Peyer's patch (tissue), 4 donors: ENCODE data around the gene GSTO2. TPM values are rescaled to one million over a fixed set of nuclear protein-coding genes. Genes with fewer than 3 reads are reported as not detected.
A peak's percentile ranks its signal among the peaks of the same experiment; 100 is the strongest.

Experiments used
- DNase-seq, 3 donors: peaks; one replicate each; pipeline ENCODE4 v3.0.0-alpha.2; 2017 to 2019
- H3K27ac ChIP-seq, 4 donors: fragments of 200-600 bp; sonication (generic); one replicate each; pipeline ENCODE4 v1.5.1; 2016 to 2019
- H3K27me3 ChIP-seq, 2 donors: fragments of 200-600 bp; sonication (generic); one replicate each; pipeline ENCODE4 v1.5.1; 2019
- H3K36me3 ChIP-seq, 3 donors: fragments of 200-600 bp; sonication (generic); one replicate each; pipeline ENCODE4 v1.5.1; 2016 to 2019
- H3K4me1 ChIP-seq, 4 donors: fragments of 200-600 bp; sonication (generic); one replicate each; pipeline ENCODE4 v1.5.1; 2016 to 2019
- H3K4me3 ChIP-seq, 4 donors: fragments of 200-600 bp; sonication (generic); 1 replicate in 3 of 4; 2 replicates in 1 of 4; pipeline ENCODE4 v1.5.1; 2016 to 2019; ENCODE audit warnings: mild to moderate bottlenecking in 1 of 4
- H3K9me3 ChIP-seq, 4 donors: fragments of 200-600 bp; sonication (generic); one replicate each; pipeline ENCODE4 v1.5.1; 2016 to 2019; ENCODE audit warnings: mild to moderate bottlenecking in 1 of 4
- POLR2A ChIP-seq, 2 donors: fragments of 450-650 bp; IDR thresholded peaks; one replicate each; pipeline ENCODE4 v1.5.1; 2017; ENCODE audit warnings: antibody characterized with exemption in 2 of 2, mild to moderate bottlenecking in 2 of 2, moderate library complexity in 2 of 2
- total RNA-seq, 4 donors: library from RNA; depleted of rRNA; stranded (reverse); fragments of >200 nt; gene quantifications; one replicate each; pipeline ENCODE4 v1.1.0, GENCODE V29; 2016
- TF ChIP-seq, protein P1 (sequence below), 6 experiments: fragments of 450-650 bp in 4 of 6; fragments of 200-600 bp in 2 of 6; sonication (generic) in 1 of 6; IDR thresholded peaks; one replicate each; pipeline ENCODE4 v1.5.1; 2017 to 2019; ENCODE audit warnings: antibody characterized with exemption in 6 of 6, mild to moderate bottlenecking in 3 of 6, moderate library complexity in 1 of 6

GSTO2 gene
- total RNA-seq, 4 donors from 2014 or later = 9.1 to 15.5 (median 13.7) TPM

DNA sequence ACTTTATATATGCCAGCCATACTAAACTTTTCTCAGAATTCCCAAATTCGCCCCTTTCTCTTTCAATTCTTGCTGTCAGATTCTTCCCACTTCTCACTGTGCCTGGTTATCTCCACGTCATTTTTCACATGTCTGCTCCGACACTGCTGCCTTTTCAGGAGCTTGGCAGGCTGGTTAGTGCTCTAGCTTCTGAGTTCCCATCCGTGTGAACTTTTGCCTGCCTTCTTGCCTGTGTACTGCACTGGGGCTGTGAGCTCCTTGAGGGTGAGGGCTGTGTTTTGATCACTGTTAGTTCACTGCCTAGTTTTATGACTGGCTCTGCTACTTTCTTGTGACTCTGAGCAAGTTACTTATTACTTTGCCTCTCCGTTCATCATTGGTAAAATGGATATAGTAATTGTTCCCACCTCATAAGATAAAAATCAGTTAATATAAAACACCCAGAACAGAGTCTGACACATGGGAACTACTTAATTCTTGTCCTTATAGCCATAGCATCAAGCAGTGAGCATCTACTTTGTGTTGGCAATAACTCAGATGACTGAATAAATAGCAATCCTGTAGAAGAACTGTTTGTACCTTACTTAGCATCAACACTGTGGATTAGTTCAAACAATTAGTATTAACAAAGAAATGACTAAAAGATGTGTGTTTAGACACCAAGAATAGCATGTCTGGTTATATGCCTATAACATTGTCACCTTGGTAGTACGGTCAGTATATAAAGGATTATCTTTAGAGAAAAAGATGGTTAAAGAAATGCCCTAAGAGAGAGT, 8.8 kb upstream of the GSTO2 start:
- no peaks in the 10 kb centered on the region for H3K9me3 ChIP-seq
- H3K27me3 ChIP-seq = no peaks in the 10 kb centered on the region
- TF ChIP-seq, protein P1, sequence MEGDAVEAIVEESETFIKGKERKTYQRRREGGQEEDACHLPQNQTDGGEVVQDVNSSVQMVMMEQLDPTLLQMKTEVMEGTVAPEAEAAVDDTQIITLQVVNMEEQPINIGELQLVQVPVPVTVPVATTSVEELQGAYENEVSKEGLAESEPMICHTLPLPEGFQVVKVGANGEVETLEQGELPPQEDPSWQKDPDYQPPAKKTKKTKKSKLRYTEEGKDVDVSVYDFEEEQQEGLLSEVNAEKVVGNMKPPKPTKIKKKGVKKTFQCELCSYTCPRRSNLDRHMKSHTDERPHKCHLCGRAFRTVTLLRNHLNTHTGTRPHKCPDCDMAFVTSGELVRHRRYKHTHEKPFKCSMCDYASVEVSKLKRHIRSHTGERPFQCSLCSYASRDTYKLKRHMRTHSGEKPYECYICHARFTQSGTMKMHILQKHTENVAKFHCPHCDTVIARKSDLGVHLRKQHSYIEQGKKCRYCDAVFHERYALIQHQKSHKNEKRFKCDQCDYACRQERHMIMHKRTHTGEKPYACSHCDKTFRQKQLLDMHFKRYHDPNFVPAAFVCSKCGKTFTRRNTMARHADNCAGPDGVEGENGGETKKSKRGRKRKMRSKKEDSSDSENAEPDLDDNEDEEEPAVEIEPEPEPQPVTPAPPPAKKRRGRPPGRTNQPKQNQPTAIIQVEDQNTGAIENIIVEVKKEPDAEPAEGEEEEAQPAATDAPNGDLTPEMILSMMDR (IDR thresholded peaks at IDR 0.05) = no peak
- no peak for TF ChIP-seq POLR2A (IDR thresholded peaks at IDR 0.05)
- no peak for DNase-seq
- H3K4me1 ChIP-seq = peaks cover 0 to 44% (median 7%) of the 10 kb centered on the region in 4 donors
- peak overlapping the region in 3 of 4 donors; percentile 25 to 54 (median 41) for H3K27ac ChIP-seq
- H3K4me3 ChIP-seq = no peak overlapping the region
- H3K36me3 ChIP-seq = peaks cover 0 to 67% (median 0%) of the 10 kb centered on the region in 3 donors

DNA sequence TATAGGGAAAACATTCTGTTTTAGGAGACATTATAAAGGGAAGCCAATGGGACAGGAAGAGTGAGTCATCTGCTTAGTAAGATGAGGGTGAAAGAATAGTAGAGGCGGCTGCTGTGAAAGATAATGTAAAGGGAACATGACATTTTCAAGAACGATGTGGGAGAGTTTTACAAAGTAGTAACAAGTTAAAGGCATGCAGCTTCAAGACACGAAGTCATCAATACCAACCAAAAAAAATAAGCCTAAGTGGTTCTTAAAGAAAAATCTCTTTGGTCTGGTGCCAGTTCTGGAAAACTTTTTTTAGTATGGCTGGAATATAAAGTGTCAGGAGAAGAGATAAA, 8.2 kb upstream of the GSTO2 start:
- H3K4me1 ChIP-seq = peaks cover 0 to 44% (median 7%) of the 10 kb centered on the region in 4 donors
- no peak overlapping the region for H3K4me3 ChIP-seq
- DNase-seq = no peak
- TF ChIP-seq, protein P1 (IDR thresholded peaks at IDR 0.05) = no peak
- no peak for TF ChIP-seq POLR2A (IDR thresholded peaks at IDR 0.05)
- H3K27me3 ChIP-seq = no peaks in the 10 kb centered on the region
- H3K36me3 ChIP-seq = peaks cover 0 to 73% (median 0%) of the 10 kb centered on the region in 3 donors
- H3K27ac ChIP-seq = peak overlapping the region in 3 of 4 donors; percentile 25 to 54 (median 41)
- no peaks in the 10 kb centered on the region for H3K9me3 ChIP-seq

DNA sequence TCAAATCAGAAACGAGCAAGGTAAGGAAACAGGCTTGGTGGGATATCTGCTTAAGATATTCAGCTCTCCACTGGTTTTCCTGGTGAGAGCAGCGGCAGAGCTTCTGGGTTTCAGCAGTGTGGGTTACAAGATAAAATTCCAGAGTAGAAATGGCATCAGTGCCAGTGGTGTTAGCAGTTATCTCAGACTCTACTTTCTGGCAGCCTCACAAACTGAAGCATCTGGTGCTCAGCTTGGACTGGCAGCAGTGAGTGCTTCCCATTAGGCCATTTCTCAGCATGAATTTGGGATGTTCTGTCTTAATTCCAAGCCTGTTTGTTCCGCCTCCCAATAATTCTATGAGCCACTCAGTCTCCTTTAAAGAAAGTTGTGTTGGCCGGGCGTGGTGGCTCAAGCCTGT, 6.9 kb upstream of the GSTO2 start:
- Histone ChIP-seq H3K4me3 (no peak overlapping the region), H3K27ac (peak overlapping the region in 2 of 4 donors; percentile 1 to 28), H3K4me1 (peaks cover 0 to 37% (median 4%) of the 10 kb centered on the region in 4 donors), H3K9me3 (no peaks in the 10 kb centered on the region), H3K36me3 (peaks cover 0 to 84% (median 0%) of the 10 kb centered on the region in 3 donors), H3K27me3 (no peaks in the 10 kb centered on the region)
- TF ChIP-seq, protein P1 (IDR thresholded peaks at IDR 0.05) = no peak
- no peak for TF ChIP-seq POLR2A (IDR thresholded peaks at IDR 0.05)
- DNase-seq = no peak

DNA sequence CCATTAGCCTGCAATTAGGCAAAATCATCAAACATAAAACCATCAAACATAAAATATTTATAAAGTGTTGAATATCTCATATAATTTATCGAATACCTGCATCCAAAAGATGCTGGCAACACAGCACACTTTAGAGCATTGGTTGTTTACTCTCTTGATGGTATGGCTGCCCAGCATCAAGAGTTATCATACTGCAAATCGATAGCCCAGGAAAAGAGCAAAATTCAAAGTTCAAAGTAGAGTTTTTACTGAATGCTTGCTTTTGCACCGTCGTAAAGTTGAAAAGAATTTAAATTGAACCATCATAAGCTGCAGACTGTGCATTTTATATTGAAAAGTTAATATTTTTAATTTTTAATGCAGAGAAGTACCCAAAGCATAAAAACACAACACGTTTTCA, 4.2 kb upstream of the GSTO2 start:
- no peaks in the 10 kb centered on the region for H3K27me3 ChIP-seq
- DNase-seq = no peak
- H3K9me3 ChIP-seq = no peaks in the 10 kb centered on the region
- H3K4me3 ChIP-seq = no peak overlapping the region
- peaks cover 0 to 67% (median 0%) of the 10 kb centered on the region in 3 donors for H3K36me3 ChIP-seq
- peaks cover 0 to 31% (median 3%) of the 10 kb centered on the region in 4 donors for H3K4me1 ChIP-seq
- no peak overlapping the region for H3K27ac ChIP-seq
- TF ChIP-seq, protein P1 (IDR thresholded peaks at IDR 0.05) = no peak
- no peak for TF ChIP-seq POLR2A (IDR thresholded peaks at IDR 0.05)

DNA sequence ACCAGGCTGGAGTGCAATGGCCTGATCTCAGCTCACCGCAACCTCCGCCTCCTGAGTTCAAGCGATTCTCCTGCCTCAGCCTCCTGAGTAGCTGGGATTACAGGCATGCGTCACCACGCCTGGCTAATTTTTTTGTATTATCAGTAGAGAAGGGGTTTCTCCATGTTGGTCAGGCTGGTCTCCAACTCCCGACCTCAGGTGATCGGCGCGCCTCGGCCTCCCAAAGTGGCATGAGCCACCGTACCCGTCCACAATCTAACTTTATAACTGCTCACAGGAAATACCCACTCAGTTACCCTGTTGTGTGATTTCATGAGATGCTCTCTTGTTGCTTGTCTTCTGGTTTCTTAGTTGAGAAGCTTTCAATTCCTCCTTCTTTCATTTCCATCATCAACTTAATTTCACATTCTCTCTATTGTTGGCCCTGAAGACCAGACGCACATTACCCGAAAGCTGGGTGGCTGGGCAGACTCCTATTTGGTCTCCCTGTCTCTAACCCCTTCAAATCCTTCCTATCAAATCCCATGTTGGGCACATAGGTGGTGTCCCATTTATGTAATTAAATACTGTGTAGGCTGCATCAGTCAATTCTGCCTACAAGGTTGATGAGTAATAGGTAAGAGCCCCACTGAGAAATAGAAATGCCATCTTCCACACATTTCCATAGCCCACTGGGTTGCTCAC, 1.1 kb upstream of the GSTO2 start:
- H3K27me3 ChIP-seq = no peaks in the 10 kb centered on the region
- no peaks in the 10 kb centered on the region for H3K9me3 ChIP-seq
- DNase-seq = no peak
- peak overlapping the region; percentile 87 to 95 (median 90) for H3K27ac ChIP-seq
- no peak for TF ChIP-seq POLR2A (IDR thresholded peaks at IDR 0.05)
- TF ChIP-seq, protein P1 (IDR thresholded peaks at IDR 0.05) = no peak
- peaks cover 0 to 45% (median 0%) of the 10 kb centered on the region in 3 donors for H3K36me3 ChIP-seq
- peak overlapping the region; percentile 63 to 90 (median 77) for H3K4me3 ChIP-seq
- H3K4me1 ChIP-seq = peaks cover 0 to 18% (median 0%) of the 10 kb centered on the region in 4 donors
